ENCODE measurements around the gene CACNA1C. TPM values are rescaled to one million over a fixed set of nuclear protein-coding genes. Genes with fewer than 3 reads are reported as not detected.
A peak's percentile ranks its signal among the peaks of the same experiment; 100 is the strongest.

Gene CACNA1C
- total and polyA plus RNA-seq, 2 of the 4 experiments (the other 2 are of a cell fraction): 1.6 to 2.6 TPM

DNA sequence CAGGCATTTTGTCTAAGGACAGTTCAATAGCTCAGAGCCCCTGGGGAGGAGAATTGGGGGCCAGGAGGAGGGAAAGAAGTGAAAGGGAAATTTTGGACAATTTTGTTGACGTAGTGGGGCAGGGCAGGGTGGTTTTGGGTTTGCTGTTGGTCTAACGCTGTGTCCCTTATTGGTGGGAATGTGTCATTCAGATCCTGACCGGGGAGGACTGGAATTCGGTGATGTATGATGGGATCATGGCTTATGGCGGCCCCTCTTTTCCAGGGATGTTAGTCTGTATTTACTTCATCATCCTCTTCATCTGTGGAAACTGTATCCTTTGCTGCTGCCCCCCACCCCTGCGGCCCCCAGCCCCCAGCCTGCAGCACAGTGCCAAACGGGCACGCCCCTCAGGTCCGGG lies 529.8 kb downstream of the CACNA1C start:
- intact Hi-C loops (cut with micrococcal nuclease): loop anchor here (1.0 to 5.0 kb wide), 6 partner anchors 298 to 786 kb away; no protein-coding TSS in a partner anchor
- Histone ChIP-seq H2BK5ac (ENCODE audit: low read depth, low read length, poor library complexity, severe bottlenecking) (no peak overlapping the region), H4K5ac (ENCODE audit: low read depth, low read length) (no peak overlapping the region), H3K4ac (ENCODE audit: low read depth, low read length) (no peak overlapping the region; the same call in 1 of the 2 replicates), H4K8ac (ENCODE audit: low read depth in 2 of 2, low read length in 2 of 2) (no peak overlapping the region), H3K9me1 (ENCODE audit: insufficient read depth, low read length) (no peaks in the 10 kb centered on the region), H3K36me3 (ENCODE audit: control insufficient read depth, insufficient read depth, low read length) (peaks cover 8% of the 10 kb centered on the region), H3K4me2 (ENCODE audit: low read depth, low read length) (no peak overlapping the region), H3K18ac (ENCODE audit: low read depth, low read length) (no peak overlapping the region), H2AK5ac (ENCODE audit: low read depth, low read length) (peak overlapping the region; percentile 24), H2AFZ (replicated peaks; ENCODE audit: low read length, poor library complexity) (peak overlapping the region; percentile 85), H3K14ac (replicated peaks; ENCODE audit: low read depth, low read length) (no peak overlapping the region), H3K4me1 (ENCODE audit: control insufficient read depth, insufficient read depth, low read length) (peaks cover 10% of the 10 kb centered on the region), H2BK15ac (ENCODE audit: low read depth, low read length) (no peak overlapping the region), H3K79me1 (ENCODE audit: low read depth in 1 of 2, low read length in 2 of 2) (no peaks in the 10 kb centered on the region), H3K27me3 (ENCODE audit: control insufficient read depth, insufficient read depth, low read length) (no peaks in the 10 kb centered on the region), H2BK120ac (ENCODE audit: low read depth, low read length) (no peak overlapping the region), H2BK20ac (ENCODE audit: low read depth, low read length) (no peak overlapping the region), H3K4me3 (ENCODE audit: insufficient read depth, low read depth, low read length) (no peak overlapping the region), H3K9ac (ENCODE audit: low read depth, low read length) (no peak overlapping the region), H3K23ac (ENCODE audit: low read depth, low read length) (no peak overlapping the region), H4K20me1 (ENCODE audit: insufficient read depth, low read length) (no peaks in the 10 kb centered on the region), H3K27ac (ENCODE audit: insufficient read depth, low read length) (no peak overlapping the region), H2AK9ac (replicated peaks; ENCODE audit: low read depth, low read length, poor library complexity) (peak overlapping the region; percentile 81), H3K9me3 (ENCODE audit: control insufficient read depth, insufficient read depth, low read length) (no peaks in the 10 kb centered on the region), H3K56ac (ENCODE audit: extremely low read depth, insufficient read depth, low read length) (no peak overlapping the region), H4K91ac (ENCODE audit: insufficient read depth, low read depth, low read length) (no peak overlapping the region)
- no TSS peak for BruUV-seq (replicated peaks)
- DNase-seq (no peak), ATAC-seq (ENCODE audit: low read depth) (no peak)
- ChIA-PET POLR2A (ENCODE audit: unreplicated experiment) (no interaction called here), CTCF (interaction anchor here (0.5 to 1.5 kb wide), 6 partner anchors 297 to 793 kb away, joined by 3 to 5 read pairs (median 4); partner anchors contain the start of gene CACNA1C)
- TF ChIP-seq MXI1 (IDR thresholded peaks at IDR 0.05; ENCODE audit: borderline replicate concordance, low read depth, low read length) (no peak), CEBPB (IDR thresholded peaks at IDR 0.05; ENCODE audit: low read depth, low read length) (no peak), FOS (IDR thresholded peaks at IDR 0.05; ENCODE audit: low read depth, low read length) (no peak), NFE2L2 (IDR thresholded peaks at IDR 0.05; ENCODE audit: low read depth, low read length) (no peak), CHD1 (IDR thresholded peaks at IDR 0.05; ENCODE audit: low read depth, low read length) (no peak), MAFK (IDR thresholded peaks at IDR 0.05; ENCODE audit: low read depth, low read length) (no peak), RCOR1 (IDR thresholded peaks at IDR 0.05; ENCODE audit: insufficient replicate concordance, low read length) (no peak), BHLHE40 (IDR thresholded peaks at IDR 0.05; ENCODE audit: low read depth, low read length) (no peak)
- TF ChIP-seq, protein P1, sequence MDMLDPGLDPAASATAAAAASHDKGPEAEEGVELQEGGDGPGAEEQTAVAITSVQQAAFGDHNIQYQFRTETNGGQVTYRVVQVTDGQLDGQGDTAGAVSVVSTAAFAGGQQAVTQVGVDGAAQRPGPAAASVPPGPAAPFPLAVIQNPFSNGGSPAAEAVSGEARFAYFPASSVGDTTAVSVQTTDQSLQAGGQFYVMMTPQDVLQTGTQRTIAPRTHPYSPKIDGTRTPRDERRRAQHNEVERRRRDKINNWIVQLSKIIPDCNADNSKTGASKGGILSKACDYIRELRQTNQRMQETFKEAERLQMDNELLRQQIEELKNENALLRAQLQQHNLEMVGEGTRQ (IDR thresholded peaks at IDR 0.05; ENCODE audit: low read depth, low read length): no peak
- TF ChIP-seq, protein P2, sequence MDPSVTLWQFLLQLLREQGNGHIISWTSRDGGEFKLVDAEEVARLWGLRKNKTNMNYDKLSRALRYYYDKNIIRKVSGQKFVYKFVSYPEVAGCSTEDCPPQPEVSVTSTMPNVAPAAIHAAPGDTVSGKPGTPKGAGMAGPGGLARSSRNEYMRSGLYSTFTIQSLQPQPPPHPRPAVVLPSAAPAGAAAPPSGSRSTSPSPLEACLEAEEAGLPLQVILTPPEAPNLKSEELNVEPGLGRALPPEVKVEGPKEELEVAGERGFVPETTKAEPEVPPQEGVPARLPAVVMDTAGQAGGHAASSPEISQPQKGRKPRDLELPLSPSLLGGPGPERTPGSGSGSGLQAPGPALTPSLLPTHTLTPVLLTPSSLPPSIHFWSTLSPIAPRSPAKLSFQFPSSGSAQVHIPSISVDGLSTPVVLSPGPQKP (IDR thresholded peaks at IDR 0.05; ENCODE audit: borderline replicate concordance, low read depth, low read length): no peak
- WGBS, 2 experiments (ENCODE audit: extremely low coverage in 2 of 2, insufficient read length in 1 of 2): 31% methylated on average over 2 of the region's 9 CpGs; no CpG with 5 or more reads in 1 of the 2 experiments
- in situ Hi-C loops (cut with MboI; ENCODE audit: low sequenced_read_pairs): loop anchor here (10.0 kb wide), 3 partner anchors 298 to 778 kb away; partner anchors contain the start of gene CACNA1C
- dilution Hi-C loops (cut with HindIII; ENCODE audit: low sequenced_read_pairs, unreplicated experiment): no loop called here

Data from IMR-90 (cell line).